LNCaP clone FGC (cell line): Measurements from ENCODE around the gene CLHC1.

Source experiments
- DNase-seq: peaks from one replicate; pipeline ENCODE4 v3.0.0-alpha.2; 2011; ENCODE audit warnings: low read depth
- H3K4me3 ChIP-seq: 2 replicates; pipeline ENCODE4 v1.5.1; 2011; ENCODE audit warnings: mild to moderate bottlenecking, low read depth, low read length, control low read depth
- TF ChIP-seq, protein P1 (sequence below): IDR thresholded peaks from 2 replicates; pipeline ENCODE4 v1.5.1; 2012; ENCODE audit warnings: mild to moderate bottlenecking; ENCODE audit not compliant: control insufficient read depth, insufficient read depth; ENCODE audit errors: extremely low read depth

The CLHC1 gene

GRCh38 chr2:55164534-55165480 lies 67.3 kb downstream of the CLHC1 start:
- TF ChIP-seq, protein P1, sequence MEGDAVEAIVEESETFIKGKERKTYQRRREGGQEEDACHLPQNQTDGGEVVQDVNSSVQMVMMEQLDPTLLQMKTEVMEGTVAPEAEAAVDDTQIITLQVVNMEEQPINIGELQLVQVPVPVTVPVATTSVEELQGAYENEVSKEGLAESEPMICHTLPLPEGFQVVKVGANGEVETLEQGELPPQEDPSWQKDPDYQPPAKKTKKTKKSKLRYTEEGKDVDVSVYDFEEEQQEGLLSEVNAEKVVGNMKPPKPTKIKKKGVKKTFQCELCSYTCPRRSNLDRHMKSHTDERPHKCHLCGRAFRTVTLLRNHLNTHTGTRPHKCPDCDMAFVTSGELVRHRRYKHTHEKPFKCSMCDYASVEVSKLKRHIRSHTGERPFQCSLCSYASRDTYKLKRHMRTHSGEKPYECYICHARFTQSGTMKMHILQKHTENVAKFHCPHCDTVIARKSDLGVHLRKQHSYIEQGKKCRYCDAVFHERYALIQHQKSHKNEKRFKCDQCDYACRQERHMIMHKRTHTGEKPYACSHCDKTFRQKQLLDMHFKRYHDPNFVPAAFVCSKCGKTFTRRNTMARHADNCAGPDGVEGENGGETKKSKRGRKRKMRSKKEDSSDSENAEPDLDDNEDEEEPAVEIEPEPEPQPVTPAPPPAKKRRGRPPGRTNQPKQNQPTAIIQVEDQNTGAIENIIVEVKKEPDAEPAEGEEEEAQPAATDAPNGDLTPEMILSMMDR, result no peak
- H3K4me3 ChIP-seq, result no peak overlapping the region
- DNase-seq, result no peak

DNA sequence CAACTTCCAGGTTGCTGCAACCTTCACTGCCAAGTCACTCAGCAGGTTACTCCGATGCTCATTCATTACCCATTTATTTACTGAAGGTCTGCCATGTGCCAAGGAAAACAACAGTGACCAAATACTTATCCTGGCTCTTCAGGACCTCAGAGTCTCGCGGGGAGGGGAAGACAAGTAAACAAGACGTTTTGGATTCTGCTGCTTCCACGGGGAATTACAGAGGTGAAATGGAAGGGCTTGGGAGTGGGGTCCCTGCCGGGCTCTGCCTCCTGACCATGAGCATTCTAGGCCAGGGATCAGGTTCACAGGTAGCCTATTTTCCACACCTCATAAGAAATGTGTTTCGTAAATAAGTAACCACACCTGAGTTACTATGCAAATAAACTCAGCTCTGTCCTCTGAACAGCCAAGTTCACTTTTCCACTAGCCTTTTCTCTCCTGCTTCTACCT lies 68.1 kb downstream of the CLHC1 start:
- H3K4me3 ChIP-seq, result peak overlapping the region; percentile 13; the same call in 1 of the 2 replicates
- TF ChIP-seq, protein P1, result no peak
- peak; percentile 86 for DNase-seq

DNA sequence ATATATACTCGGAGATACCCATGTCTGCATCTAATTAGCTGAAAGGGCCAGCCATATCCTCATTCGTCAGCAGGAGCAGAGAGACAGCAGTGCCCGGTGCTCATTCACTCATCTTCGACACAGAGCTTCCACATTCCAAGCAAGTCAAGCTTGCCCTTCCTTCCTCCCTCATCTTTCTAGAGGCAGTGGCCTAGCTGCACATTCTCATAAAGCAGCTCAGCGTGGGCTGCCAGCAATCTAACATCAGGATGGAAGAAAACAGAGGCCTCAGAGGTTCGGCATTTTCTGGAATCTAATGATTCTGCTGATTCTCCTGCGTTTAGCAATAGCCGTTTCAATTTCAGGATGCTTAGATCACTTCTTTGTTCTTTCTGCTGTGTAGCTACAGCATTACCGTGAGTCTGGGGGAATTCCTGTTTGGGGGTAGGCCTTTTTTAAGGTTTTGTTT lies 68.8 kb downstream of the CLHC1 start:
- TF ChIP-seq, protein P1, result no peak

GRCh38 chr2:55162284-55163006 lies 69.6 kb downstream of the CLHC1 start:
- TF ChIP-seq, protein P1, result no peak
- H3K4me3 ChIP-seq, result no peak overlapping the region
- no peak for DNase-seq

More for the DNA sequence above, 68.8 kb downstream of the CLHC1 start:
- no peak for DNase-seq
- no peak overlapping the region; the same call in 1 of the 2 replicates for H3K4me3 ChIP-seq

GRCh38 chr2:55161295-55162210 lies 70.5 kb downstream of the CLHC1 start:
- no peak overlapping the region for H3K4me3 ChIP-seq
- no peak for DNase-seq
- TF ChIP-seq, protein P1, result no peak

GRCh38 chr2:55160422-55160821 lies 71.7 kb downstream of the CLHC1 start:
- TF ChIP-seq, protein P1, result no peak
- DNase-seq, result no peak
- no peak overlapping the region for H3K4me3 ChIP-seq
